ENCODE results near the gene PHLDA3. TPM values are rescaled to one million over a fixed set of nuclear protein-coding genes. Genes with fewer than 3 reads are reported as not detected.

Gene PHLDA3
- total RNA-seq, 1 donor from 2014 or later: 21.1 TPM

DNA sequence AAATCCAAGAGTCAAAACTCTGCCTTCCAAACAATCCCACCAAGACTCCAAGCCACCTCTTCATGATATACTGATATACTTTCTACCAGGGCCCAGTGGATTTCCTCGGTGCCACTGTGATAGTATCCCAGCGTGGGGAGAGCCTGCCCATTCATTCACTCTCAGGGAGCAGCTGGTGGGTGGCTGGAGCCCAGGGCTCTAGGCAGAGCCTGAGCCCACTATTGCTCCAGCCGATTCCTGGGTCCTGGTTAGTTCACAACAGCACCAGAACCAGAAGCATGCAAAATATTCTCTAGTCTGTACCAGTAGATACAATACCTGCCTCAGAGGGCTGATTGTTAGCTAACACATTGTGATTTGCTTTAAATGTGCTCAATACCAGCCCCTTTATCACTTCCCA lies 37.1 kb upstream of the PHLDA3 start:
- H3K4me1 ChIP-seq: peaks cover 67% of the 10 kb centered on the region
- TF ChIP-seq, protein P1, sequence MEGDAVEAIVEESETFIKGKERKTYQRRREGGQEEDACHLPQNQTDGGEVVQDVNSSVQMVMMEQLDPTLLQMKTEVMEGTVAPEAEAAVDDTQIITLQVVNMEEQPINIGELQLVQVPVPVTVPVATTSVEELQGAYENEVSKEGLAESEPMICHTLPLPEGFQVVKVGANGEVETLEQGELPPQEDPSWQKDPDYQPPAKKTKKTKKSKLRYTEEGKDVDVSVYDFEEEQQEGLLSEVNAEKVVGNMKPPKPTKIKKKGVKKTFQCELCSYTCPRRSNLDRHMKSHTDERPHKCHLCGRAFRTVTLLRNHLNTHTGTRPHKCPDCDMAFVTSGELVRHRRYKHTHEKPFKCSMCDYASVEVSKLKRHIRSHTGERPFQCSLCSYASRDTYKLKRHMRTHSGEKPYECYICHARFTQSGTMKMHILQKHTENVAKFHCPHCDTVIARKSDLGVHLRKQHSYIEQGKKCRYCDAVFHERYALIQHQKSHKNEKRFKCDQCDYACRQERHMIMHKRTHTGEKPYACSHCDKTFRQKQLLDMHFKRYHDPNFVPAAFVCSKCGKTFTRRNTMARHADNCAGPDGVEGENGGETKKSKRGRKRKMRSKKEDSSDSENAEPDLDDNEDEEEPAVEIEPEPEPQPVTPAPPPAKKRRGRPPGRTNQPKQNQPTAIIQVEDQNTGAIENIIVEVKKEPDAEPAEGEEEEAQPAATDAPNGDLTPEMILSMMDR (IDR thresholded peaks at IDR 0.05; ENCODE audit: borderline replicate concordance): no peak
- intact Hi-C loops (cut with micrococcal nuclease): no loop called here

DNA sequence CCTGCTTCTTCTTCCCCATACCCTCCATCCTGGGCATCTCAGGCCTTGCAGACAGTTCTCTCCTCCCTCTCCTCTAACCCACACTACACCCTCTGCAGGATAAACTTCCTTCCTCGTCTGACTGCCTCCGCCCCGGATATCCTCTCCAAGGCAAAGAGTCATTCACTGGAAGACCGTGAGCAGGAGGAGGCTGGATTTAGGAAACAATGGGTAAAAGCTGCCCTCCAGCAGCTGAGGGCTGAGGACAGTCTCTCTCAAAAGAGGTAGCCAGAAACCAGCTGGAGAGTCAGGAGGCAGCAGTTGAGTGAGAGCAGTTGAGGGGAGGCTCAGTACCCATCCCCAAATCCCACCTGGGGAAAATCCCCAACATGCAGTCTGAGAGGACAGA lies 36.5 kb upstream of the PHLDA3 start:
- DNase-seq: no peak
- Histone ChIP-seq H3K36me3 (no peaks in the 10 kb centered on the region), H3K27me3 (ENCODE audit: low read depth) (no peaks in the 10 kb centered on the region), H3K4me1 (peaks cover 71% of the 10 kb centered on the region), H3K4me3 (peak overlapping the region; percentile 82), H3K27ac (replicated peaks) (peak overlapping the region; percentile 93), H3K9me3 (replicated peaks) (no peaks in the 10 kb centered on the region)
- TF ChIP-seq, protein P1 (IDR thresholded peaks at IDR 0.05; ENCODE audit: borderline replicate concordance): no peak
- intact Hi-C loops (cut with micrococcal nuclease): no loop called here

More for the DNA sequence above, 37.1 kb upstream of the PHLDA3 start:
- Histone ChIP-seq H3K36me3 (no peaks in the 10 kb centered on the region), H3K9me3 (replicated peaks) (no peaks in the 10 kb centered on the region), H3K4me3 (peak overlapping the region; percentile 82), H3K27ac (replicated peaks) (peak overlapping the region; percentile 93), H3K27me3 (ENCODE audit: low read depth) (no peaks in the 10 kb centered on the region)
- DNase-seq: no peak

DNA sequence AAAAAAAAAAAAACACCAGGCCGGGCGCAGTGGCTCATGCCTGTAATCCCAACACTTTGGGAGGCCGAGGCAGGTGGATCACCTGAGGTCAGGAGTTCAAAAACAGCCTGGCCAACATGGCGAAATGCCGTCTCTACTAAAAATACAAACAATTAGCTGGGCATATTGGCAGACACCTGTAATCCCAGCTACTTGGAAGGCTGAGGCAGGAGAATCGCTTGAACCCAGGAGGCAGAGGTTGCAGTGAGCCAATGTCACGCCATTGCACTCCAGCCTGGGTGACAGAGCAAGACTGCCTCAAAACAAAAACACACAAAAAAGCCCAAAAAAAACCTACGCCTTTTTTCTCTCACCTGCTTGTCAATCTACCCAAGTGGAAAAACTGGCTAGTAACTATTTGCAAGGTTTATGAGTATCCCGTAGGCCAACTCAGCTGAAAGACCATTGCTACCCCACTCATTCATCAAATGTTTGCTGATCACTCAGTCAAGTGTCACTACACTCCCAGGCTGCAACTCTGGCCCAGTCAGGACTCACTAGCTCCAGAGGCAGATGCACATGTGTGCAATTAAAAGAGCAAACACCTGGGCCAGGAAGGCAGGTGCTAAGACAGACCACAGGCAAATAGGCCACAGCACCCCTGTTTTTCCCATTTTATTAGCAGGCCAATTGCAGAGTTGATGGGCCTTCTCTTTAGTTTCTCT lies 36.0 kb upstream of the PHLDA3 start:
- TF ChIP-seq, protein P1 (IDR thresholded peaks at IDR 0.05; ENCODE audit: borderline replicate concordance): no peak
- H3K4me1 ChIP-seq: peaks cover 77% of the 10 kb centered on the region
- DNase-seq: no peak
- intact Hi-C loops (cut with micrococcal nuclease): no loop called here
- no peaks in the 10 kb centered on the region for H3K36me3 ChIP-seq
- H3K27ac ChIP-seq (replicated peaks): peak overlapping the region; percentile 93
- H3K4me3 ChIP-seq: peak overlapping the region; percentile 82
- no peaks in the 10 kb centered on the region for H3K9me3 ChIP-seq (replicated peaks)
- H3K27me3 ChIP-seq (ENCODE audit: low read depth): no peaks in the 10 kb centered on the region

DNA sequence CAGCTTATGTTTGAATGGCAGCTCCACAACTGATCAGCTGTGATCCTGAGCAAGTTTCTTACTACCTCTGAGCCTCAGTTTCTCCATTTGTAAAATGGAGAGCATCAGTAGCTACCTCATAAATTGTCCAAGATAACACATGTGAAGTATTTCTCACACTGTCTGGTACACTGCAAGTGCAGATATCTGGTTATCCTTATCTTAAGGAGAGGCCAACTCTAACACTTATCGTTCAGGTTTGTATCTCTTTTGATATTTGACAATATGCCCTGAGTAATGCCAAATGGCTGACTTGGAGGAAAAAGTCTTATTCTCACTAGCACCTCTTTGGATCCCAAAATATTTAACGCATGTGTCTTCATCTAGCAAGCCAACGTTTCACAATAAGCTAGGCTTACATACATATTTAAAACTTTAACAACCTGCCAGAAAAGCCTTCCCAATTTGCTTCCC lies 35.2 kb upstream of the PHLDA3 start:
- H3K27me3 ChIP-seq (ENCODE audit: low read depth): no peaks in the 10 kb centered on the region
- H3K4me1 ChIP-seq: peaks cover 84% of the 10 kb centered on the region
- H3K27ac ChIP-seq (replicated peaks): peak overlapping the region; percentile 93
- intact Hi-C loops (cut with micrococcal nuclease): no loop called here
- no peaks in the 10 kb centered on the region for H3K36me3 ChIP-seq
- H3K4me3 ChIP-seq: peak overlapping the region; percentile 82
- no peaks in the 10 kb centered on the region for H3K9me3 ChIP-seq (replicated peaks)
- TF ChIP-seq, protein P1 (IDR thresholded peaks at IDR 0.05; ENCODE audit: borderline replicate concordance): no peak
- no peak for DNase-seq

DNA sequence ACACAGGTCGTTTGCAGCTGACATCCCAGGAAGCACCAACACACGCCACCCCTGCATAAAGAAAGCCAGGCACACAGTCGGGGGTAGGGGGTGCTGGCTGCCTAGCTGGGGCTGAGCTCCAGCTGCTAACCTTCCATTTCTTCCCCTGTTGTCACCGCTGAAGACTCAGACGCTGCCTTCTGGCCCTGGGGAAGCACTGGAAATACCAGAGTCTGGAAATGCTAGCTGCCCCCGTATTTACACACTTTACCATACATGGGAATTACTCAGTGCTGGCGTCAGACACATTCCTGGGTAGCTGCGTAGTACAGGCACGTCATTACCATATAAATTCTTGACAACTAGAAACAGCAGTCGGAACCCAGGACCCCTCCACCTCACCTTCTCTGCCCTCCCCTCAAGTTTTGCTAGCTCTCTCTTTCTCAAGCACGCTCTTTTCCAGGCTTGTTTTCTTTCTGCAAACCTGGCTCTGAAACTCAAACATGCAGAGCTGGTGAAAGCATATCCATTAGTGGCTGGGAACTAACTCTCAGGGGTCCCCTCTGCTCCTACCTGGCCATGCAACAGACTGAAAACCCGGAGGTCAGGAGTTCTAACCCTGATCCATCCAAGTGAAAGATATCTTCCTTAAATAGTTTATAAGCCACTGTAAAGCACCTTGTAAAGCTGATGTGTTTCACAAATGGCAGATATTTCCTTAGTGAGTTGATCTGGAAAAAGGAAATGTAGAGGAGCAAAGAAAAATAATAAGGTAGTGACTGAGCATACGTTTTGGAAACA lies 34.6 kb upstream of the PHLDA3 start:
- no peak for DNase-seq
- H3K36me3 ChIP-seq: no peaks in the 10 kb centered on the region
- TF ChIP-seq, protein P1 (IDR thresholded peaks at IDR 0.05; ENCODE audit: borderline replicate concordance): no peak
- intact Hi-C loops (cut with micrococcal nuclease): no loop called here
- no peaks in the 10 kb centered on the region for H3K27me3 ChIP-seq (ENCODE audit: low read depth)
- peak overlapping the region; percentile 93 for H3K27ac ChIP-seq (replicated peaks)
- H3K4me3 ChIP-seq: peak overlapping the region; percentile 18
- peaks cover 90% of the 10 kb centered on the region for H3K4me1 ChIP-seq
- no peaks in the 10 kb centered on the region for H3K9me3 ChIP-seq (replicated peaks)
